NCI-H524 (cell line): Measurements from ENCODE around the gene USP10.

Source experiments
- DNase-seq, 2 experiments: peaks; one replicate each; lab custom pipeline; 2025; lab: John Stamatoyannopoulos, UW

USP10 gene

GRCh38 chr16:84823484-84823883 is 123.7 kb downstream of the USP10 start:
- no peak for DNase-seq

- no peak for DNase-seq
Measured at GRCh38 chr16:84823926-84824325, 124.1 kb downstream of the USP10 start.

DNA sequence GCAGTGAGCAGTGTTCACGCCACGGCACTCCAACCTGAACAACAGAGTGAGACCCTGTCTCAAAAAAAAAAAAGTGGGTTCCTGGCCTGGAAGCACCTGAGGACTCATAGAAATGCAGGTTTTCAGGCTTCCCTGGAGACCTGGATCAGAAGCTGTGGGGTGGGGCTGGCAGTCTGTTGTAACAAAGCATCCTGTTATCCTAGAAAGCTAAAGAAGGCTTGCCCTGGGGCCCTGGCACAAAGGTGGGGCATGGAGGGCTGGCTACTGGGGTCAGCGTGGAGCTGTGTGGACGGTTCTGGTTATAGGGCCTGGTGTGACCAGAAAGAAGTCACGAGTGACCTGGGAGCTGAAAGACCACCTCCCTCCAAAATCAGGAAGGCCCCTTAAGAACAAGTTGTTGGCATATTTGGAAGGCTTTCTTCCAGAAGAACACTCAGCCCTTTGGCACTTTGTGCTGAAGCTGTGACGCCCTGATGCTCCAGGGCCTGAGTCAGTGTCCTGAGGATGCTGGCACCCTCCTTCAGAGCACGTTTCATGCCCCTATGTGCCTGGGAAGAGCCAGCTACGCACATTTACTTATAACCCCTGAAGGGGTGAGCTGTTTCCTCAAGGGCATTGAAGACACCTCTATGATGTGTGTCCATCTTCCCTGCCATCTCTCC is 126.2 kb downstream of the USP10 start:
- DNase-seq, result no peak

DNA sequence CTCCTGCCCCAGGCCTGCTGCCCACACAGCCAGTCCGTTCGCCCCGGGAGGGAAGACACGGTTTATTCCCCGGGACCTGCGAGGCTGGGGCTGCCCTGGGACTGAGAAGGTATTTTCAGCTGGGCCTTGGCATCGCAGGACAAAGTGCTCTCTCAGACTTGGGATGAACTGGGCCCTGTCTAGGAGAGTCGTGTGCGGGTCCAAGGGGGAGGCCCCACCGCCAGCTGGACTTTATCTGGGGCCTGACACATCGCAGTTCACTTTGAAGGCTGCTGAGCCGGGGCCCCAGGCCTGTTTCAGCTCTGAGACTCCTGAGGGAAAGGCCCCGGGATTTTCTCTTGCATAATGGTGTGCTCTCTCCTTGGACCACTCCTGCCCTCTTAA is 126.8 kb downstream of the USP10 start:
- no peak for DNase-seq

- DNase-seq, result no peak
Measured at GRCh38 chr16:84827131-84827574, 127.4 kb downstream of the USP10 start.

DNA sequence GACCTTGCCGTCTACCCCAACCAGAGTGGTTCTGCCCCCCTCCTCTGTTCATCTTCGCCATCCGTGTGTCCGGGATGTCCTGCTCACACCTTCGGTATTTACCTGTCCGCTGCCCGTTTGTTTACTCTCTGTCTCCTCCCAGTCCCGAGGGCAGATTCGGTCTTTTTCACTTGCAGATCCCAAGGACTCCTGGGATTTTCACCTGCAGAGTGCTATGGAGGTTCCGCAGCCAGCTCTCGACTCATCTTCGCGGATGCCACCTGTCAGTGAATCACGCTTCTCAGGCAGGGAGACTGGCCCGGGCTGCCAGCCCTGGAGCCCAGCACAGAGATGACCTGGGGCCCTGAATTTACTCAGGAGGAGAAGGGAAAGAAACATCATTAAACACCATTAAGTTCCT is 128.1 kb downstream of the USP10 start:
- DNase-seq, result no peak

DNA sequence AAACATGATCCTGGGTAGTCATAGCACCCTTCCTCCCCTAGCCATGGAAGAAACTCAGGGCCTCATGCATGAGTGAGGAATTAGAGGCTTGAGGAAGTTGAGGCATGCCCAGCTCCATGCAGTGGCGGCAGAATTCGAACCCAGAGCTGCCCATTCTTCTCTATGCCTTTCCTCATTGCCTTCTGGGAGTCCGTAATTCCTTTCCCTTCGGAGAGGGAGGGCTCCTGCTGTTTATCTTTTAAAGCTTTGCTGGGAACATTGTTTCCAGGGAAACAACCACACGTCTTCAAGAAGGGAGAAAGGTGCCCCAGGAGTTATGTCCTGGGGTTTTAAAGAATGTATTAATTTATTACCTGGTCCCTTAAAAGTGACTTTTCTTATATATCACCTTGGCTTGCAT is 128.5 kb downstream of the USP10 start:
- no peak for DNase-seq
